Natural killer cell (primary cell): ENCODE data around the gene IL1RAPL2. TPM values are rescaled to one million over a fixed set of nuclear protein-coding genes. Genes with fewer than 3 reads are reported as not detected.

Experiments
- ATAC-seq, 3 donors: fragments of 150-1000 bp in 2 of 3; fragments of 200-7000 bp in 1 of 3; cut with Tn5 transposase; 1 replicate in 1 of 3; 2 replicates in 2 of 3; pipeline ENCODE4 v1.10.0; 2021; ENCODE audit warnings: mild to moderate bottlenecking in 2 of 3, moderate library complexity in 2 of 3
- DNase-seq, 2 donors: peaks; one replicate each; pipeline versions ENCODE4 v3.0.0 to v3.0.0-alpha.2; 2013 to 2021; ENCODE audit warnings: mixed read lengths in 1 of 2
- H3K27ac ChIP-seq: one replicate; pipeline ENCODE4 v1.5.1; 2013; ENCODE audit warnings: mild to moderate bottlenecking, low read length
- H3K27me3 ChIP-seq: one replicate; pipeline ENCODE4 v1.6.1; 2013; ENCODE audit warnings: low read length; ENCODE audit not compliant: control insufficient read depth, insufficient read depth
- H3K36me3 ChIP-seq: one replicate; pipeline ENCODE4 v1.6.1; 2013; ENCODE audit warnings: low read length; ENCODE audit not compliant: control insufficient read depth, insufficient read depth
- H3K4me1 ChIP-seq: one replicate; pipeline ENCODE4 v1.6.1; 2013; ENCODE audit warnings: low read length; ENCODE audit not compliant: control insufficient read depth, insufficient read depth
- H3K4me3 ChIP-seq: one replicate; pipeline ENCODE4 v1.5.1; 2013; ENCODE audit warnings: low read length
- H3K9me3 ChIP-seq: one replicate; pipeline ENCODE4 v1.6.1; 2013; ENCODE audit warnings: low read length; ENCODE audit not compliant: control insufficient read depth, insufficient read depth
- H3K27ac Mint-ChIP-seq, 2 donors: one replicate each; pipeline ENCODE4 v1.8.0; 2022; ENCODE audit warnings: mild to moderate bottlenecking in 2 of 2, mixed read lengths in 2 of 2, moderate library complexity in 1 of 2
- H3K27me3 Mint-ChIP-seq, 2 donors: one replicate each; pipeline ENCODE4 v1.8.0; 2022; ENCODE audit warnings: low read depth in 2 of 2, mixed read lengths in 2 of 2
- H3K36me3 Mint-ChIP-seq: one replicate; pipeline ENCODE4 v1.8.0; 2022; ENCODE audit warnings: mixed read lengths
- H3K4me1 Mint-ChIP-seq, 2 donors: one replicate each; pipeline ENCODE4 v1.8.0; 2022; ENCODE audit warnings: mixed read lengths in 2 of 2
- H3K4me3 Mint-ChIP-seq: one replicate; pipeline ENCODE4 v1.8.0; 2022; ENCODE audit warnings: mild to moderate bottlenecking, moderate library complexity, mixed read lengths
- H3K9me3 Mint-ChIP-seq, 2 donors: one replicate each; pipeline ENCODE4 v1.8.0; 2022; ENCODE audit warnings: mixed read lengths in 2 of 2
- CTCF ChIP-seq: fragments of 200-600 bp; IDR thresholded peaks from one replicate; pipeline ENCODE4 v1.8.0; 2022; ENCODE audit warnings: antibody characterized with exemption
- WGBS: methylation state at CpG from one replicate; pipeline ENCODE4 v1.1.7; 2013; ENCODE audit warnings: missing lambda C conversion rate; ENCODE audit not compliant: insufficient coverage; 5-methylcytosine and 5-hydroxymethylcytosine counted together
- intact Hi-C: fragments of 100-400 bp; cut with micrococcal nuclease; formaldehyde crosslinking; loops from one replicate; pipeline ENCODE4 v1.14.2; 2022
- total RNA-seq, 4 donors: library from RNA; stranded (reverse); fragments of 120-200 nt in 1 of 4; gene quantifications; one replicate each; pipeline versions ENCODE4 v1.2.3 to v1.2.4, GENCODE V29; 2013 to 2022

The IL1RAPL2 gene
- total RNA-seq, 3 donors from 2014 or later (not counting 1 experiment from before 2014, with no cell fraction given): not detected

- H3K27me3 ChIP-seq: no peaks in the 10 kb centered on the region
- no peaks in the 10 kb centered on the region for H3K4me1 ChIP-seq
- H3K4me3 ChIP-seq: no peak overlapping the region
- Mint-ChIP-seq H3K27me3 (no peaks in the 10 kb centered on the region), H3K36me3 (no peaks in the 10 kb centered on the region), H3K4me3 (no peak overlapping the region), H3K9me3 (peaks cover 3 to 12% of the 10 kb centered on the region in 2 donors), H3K4me1 (no peaks in the 10 kb centered on the region), H3K27ac (no peak overlapping the region)
- TF ChIP-seq CTCF: no peak
- intact Hi-C loops: no loop called here
- WGBS: 100% methylated on average over 1 of the region's 1 CpG
- DNase-seq (no peak), ATAC-seq (no peak)
- H3K9me3 ChIP-seq: no peaks in the 10 kb centered on the region
- no peaks in the 10 kb centered on the region for H3K36me3 ChIP-seq
- no peak overlapping the region for H3K27ac ChIP-seq
These were observed 711.1 kb downstream of the IL1RAPL2 start for GRCh38 chrX:105277132-105277531.

- intact Hi-C loops: no loop called here
These were observed 716.1 kb downstream of the IL1RAPL2 start for GRCh38 chrX:105282077-105282476.

GRCh38 chrX:105297041-105297440 lies 731.0 kb downstream of the IL1RAPL2 start:
- intact Hi-C loops: no loop called here
- H3K36me3 Mint-ChIP-seq: no peaks in the 10 kb centered on the region
- whole genome bisulfite sequencing: 100% methylated on average over 1 of the region's 3 CpGs
- Histone ChIP-seq H3K4me1 (no peaks in the 10 kb centered on the region), H3K4me3 (no peak overlapping the region), H3K36me3 (no peaks in the 10 kb centered on the region), H3K27me3 (no peaks in the 10 kb centered on the region), H3K9me3 (no peaks in the 10 kb centered on the region), H3K27ac (no peak overlapping the region)
- H3K27ac Mint-ChIP-seq: no peak overlapping the region
- DNase-seq (no peak), ATAC-seq (no peak)
- TF ChIP-seq CTCF: no peak
- no peak overlapping the region for H3K4me3 Mint-ChIP-seq
- H3K27me3 Mint-ChIP-seq: no peaks in the 10 kb centered on the region
- peaks cover 3 to 14% of the 10 kb centered on the region in 2 donors for H3K9me3 Mint-ChIP-seq
- no peaks in the 10 kb centered on the region for H3K4me1 Mint-ChIP-seq

More at GRCh38 chrX:105282077-105282476, 716.1 kb downstream of the IL1RAPL2 start:
- no peaks in the 10 kb centered on the region for H3K27me3 Mint-ChIP-seq
- no peak overlapping the region for H3K4me3 Mint-ChIP-seq
- no peak overlapping the region for H3K4me3 ChIP-seq
- no peaks in the 10 kb centered on the region for H3K4me1 Mint-ChIP-seq
- H3K9me3 ChIP-seq: no peaks in the 10 kb centered on the region
- H3K36me3 Mint-ChIP-seq: no peaks in the 10 kb centered on the region
- no peaks in the 10 kb centered on the region for H3K4me1 ChIP-seq
- peaks cover 0 to 16% of the 10 kb centered on the region in 2 donors for H3K9me3 Mint-ChIP-seq
- H3K27ac ChIP-seq: no peak overlapping the region
- DNase-seq: no peak
- no peak for ATAC-seq
- no peaks in the 10 kb centered on the region for H3K27me3 ChIP-seq
- 0% methylated on average over 1 of the region's 1 CpG for WGBS
- H3K36me3 ChIP-seq: no peaks in the 10 kb centered on the region
- no peak for TF ChIP-seq CTCF
- H3K27ac Mint-ChIP-seq: no peak overlapping the region

- no peaks in the 10 kb centered on the region for H3K9me3 ChIP-seq
- no peak overlapping the region for H3K4me3 Mint-ChIP-seq
- no peak for ATAC-seq
- peaks cover 3 to 14% of the 10 kb centered on the region in 2 donors for H3K9me3 Mint-ChIP-seq
- intact Hi-C loops: no loop called here
- no peak overlapping the region for H3K27ac ChIP-seq
- H3K36me3 Mint-ChIP-seq: no peaks in the 10 kb centered on the region
- H3K27ac Mint-ChIP-seq: no peak overlapping the region
- no peak overlapping the region for H3K4me3 ChIP-seq
- 80% methylated on average over 1 of the region's 1 CpG for WGBS
- no peaks in the 10 kb centered on the region for H3K36me3 ChIP-seq
- no peaks in the 10 kb centered on the region for H3K27me3 ChIP-seq
- H3K4me1 ChIP-seq: no peaks in the 10 kb centered on the region
- no peaks in the 10 kb centered on the region for H3K4me1 Mint-ChIP-seq
- TF ChIP-seq CTCF: no peak
- no peaks in the 10 kb centered on the region for H3K27me3 Mint-ChIP-seq
- no peak for DNase-seq
These were observed 733.3 kb downstream of the IL1RAPL2 start for GRCh38 chrX:105299286-105299685.
